Measurements from ENCODE around the gene ZDHHC19. TPM values are rescaled to one million over a fixed set of nuclear protein-coding genes. Genes with fewer than 3 reads are reported as not detected.

The ZDHHC19 gene
- total RNA-seq, 4 donors from 2014 or later, result not detected

DNA sequence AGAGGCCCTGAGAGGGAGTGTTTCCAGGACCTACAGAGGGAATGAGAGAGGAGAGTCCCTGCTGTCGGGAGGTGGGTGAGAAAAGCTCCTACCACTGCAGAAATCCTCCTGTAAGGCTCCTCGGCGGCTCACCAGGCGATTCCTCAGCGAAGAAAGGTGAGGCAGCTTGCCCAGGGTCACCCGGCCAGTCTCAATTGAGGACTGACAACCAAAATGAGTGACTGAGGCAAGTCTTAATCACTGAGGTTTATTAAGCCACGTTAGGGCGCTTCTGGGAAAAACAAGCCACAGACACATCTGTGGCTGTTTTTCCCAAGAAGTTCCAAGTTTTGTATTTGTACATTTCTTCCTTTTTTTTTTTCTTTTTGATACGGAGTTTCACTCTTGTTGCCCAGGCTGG is 48.5 kb downstream of the ZDHHC19 start:
- H3K27ac ChIP-seq, result no peak overlapping the region
- H3K36me3 ChIP-seq, result no peaks in the 10 kb centered on the region
- DNase-seq, result no peak
- TF ChIP-seq POLR2A (IDR thresholded peaks at IDR 0.05), result no peak
- TF ChIP-seq, protein P1, sequence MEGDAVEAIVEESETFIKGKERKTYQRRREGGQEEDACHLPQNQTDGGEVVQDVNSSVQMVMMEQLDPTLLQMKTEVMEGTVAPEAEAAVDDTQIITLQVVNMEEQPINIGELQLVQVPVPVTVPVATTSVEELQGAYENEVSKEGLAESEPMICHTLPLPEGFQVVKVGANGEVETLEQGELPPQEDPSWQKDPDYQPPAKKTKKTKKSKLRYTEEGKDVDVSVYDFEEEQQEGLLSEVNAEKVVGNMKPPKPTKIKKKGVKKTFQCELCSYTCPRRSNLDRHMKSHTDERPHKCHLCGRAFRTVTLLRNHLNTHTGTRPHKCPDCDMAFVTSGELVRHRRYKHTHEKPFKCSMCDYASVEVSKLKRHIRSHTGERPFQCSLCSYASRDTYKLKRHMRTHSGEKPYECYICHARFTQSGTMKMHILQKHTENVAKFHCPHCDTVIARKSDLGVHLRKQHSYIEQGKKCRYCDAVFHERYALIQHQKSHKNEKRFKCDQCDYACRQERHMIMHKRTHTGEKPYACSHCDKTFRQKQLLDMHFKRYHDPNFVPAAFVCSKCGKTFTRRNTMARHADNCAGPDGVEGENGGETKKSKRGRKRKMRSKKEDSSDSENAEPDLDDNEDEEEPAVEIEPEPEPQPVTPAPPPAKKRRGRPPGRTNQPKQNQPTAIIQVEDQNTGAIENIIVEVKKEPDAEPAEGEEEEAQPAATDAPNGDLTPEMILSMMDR (IDR thresholded peaks at IDR 0.05 in 4 of 5, conservative IDR thresholded peaks at IDR 0.05 in 1 of 5), result no peak
- peaks cover 16 to 23% of the 10 kb centered on the region in 2 donors for H3K4me1 ChIP-seq
- intact Hi-C loops (cut with DNase I; ENCODE audit: low total_unique reads) (no loop called here), in situ Hi-C loops (cut with MboI; ENCODE audit: low sequenced_read_pairs in 4 of 4) (no loop called here)
- ATAC-seq, result no peak
- H3K4me3 ChIP-seq, result no peak overlapping the region
- no peaks in the 10 kb centered on the region for H3K27me3 ChIP-seq
- H3K9me3 ChIP-seq, result no peaks in the 10 kb centered on the region

DNA sequence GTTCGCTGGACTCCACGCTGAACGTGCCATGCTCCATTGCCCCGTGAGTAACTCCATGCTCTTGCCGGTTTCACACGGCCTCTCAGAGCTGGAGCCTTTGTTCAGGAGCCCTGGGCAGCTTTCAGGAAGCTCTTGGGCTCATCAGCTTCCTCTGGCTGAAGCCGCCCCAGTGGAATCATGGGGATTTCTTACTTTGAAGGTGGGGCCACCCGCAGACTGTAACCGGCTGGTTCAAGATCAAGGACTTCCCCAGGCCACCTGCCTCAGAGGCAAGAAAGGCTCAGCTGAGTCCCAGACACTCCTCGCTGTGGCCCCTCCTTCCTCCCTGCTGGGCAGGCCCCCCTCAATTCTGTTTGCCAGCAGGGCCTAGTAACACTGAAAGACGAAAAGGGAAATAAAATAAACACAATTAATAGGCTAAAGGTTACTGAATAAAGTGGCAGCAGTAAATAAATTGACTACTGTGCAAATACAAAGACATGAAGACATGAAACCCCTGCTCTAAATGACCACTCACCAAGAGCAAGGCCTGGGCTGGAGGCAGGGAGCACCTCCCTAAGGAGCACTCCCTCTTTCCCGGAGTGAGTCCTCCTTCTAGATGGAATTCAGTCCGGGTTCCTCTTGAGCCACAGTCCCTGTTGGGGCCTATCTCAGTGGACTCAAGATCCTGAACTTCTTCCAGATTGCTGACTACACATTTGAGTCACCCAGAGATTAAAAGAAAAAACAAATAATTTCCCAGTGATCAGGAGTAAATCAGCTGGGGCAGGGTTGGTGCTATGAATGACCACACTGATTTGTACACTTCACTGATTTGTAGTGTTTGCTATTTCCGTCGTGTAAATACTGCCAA is 51.0 kb downstream of the ZDHHC19 start:
- no peaks in the 10 kb centered on the region for H3K36me3 ChIP-seq
- in situ Hi-C loops (cut with MboI; ENCODE audit: low sequenced_read_pairs in 4 of 4), result no loop called here

DNA sequence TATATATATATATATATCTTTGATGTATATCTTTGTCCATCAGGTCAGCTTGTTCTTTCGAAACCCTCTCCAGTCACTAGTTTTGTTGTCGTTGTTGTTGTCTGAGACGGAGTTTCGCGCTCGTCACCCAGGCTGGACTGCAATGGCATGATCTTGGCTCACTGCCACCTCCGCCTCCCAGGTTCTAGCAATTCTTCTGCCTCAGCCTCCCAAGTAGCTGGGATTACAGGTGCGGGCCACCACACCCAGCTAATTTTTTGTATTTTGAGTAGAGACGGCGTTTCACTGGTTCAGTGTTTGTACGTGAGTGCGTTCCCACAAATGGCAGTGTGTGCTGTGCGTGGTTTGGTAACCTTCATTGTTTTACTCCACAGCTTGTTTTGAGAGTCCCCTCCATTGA is 51.7 kb downstream of the ZDHHC19 start:
- Histone ChIP-seq H3K4me1 (peaks cover 9 to 11% of the 10 kb centered on the region in 2 donors), H3K4me3 (no peak overlapping the region), H3K9me3 (no peaks in the 10 kb centered on the region), H3K36me3 (no peaks in the 10 kb centered on the region), H3K27ac (no peak overlapping the region), H3K27me3 (no peaks in the 10 kb centered on the region)
- in situ Hi-C loops (cut with MboI; ENCODE audit: low sequenced_read_pairs in 4 of 4) (no loop called here), intact Hi-C loops (cut with DNase I; ENCODE audit: low total_unique reads) (no loop called here)
- no peak for TF ChIP-seq POLR2A (IDR thresholded peaks at IDR 0.05)
- TF ChIP-seq, protein P1 (IDR thresholded peaks at IDR 0.05 in 4 of 5, conservative IDR thresholded peaks at IDR 0.05 in 1 of 5), result no peak
- ATAC-seq (no peak), DNase-seq (no peak)

More for the DNA sequence above, 51.0 kb downstream of the ZDHHC19 start:
- Histone ChIP-seq H3K9me3 (no peaks in the 10 kb centered on the region), H3K4me1 (peaks cover 11 to 17% of the 10 kb centered on the region in 2 donors), H3K27ac (no peak overlapping the region), H3K27me3 (no peaks in the 10 kb centered on the region), H3K4me3 (no peak overlapping the region)
- DNase-seq, result no peak
- TF ChIP-seq, protein P1 (IDR thresholded peaks at IDR 0.05 in 4 of 5, conservative IDR thresholded peaks at IDR 0.05 in 1 of 5), result no peak
- TF ChIP-seq POLR2A (IDR thresholded peaks at IDR 0.05), result no peak
- ATAC-seq, result no peak
- intact Hi-C loops (cut with DNase I; ENCODE audit: low total_unique reads), result no loop called here

DNA sequence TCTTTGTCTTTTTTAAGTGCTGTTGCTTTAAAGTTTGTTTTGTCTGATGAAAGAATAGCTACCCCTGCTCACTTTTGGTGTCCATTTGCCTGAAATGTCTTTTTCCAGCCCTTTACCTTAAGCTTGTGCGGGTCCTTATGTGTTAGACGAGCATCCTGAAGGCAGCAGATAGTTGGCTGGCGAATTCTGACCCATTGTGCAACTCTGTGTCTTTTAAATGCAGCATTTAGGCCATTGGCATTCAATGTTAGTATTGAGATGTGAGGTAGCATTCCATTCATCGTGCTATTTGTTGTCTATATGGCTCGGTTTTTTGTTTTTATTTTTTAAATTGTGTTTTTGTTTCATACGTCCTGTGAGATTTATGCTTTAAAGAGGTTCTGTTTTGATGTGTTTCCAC is 55.0 kb downstream of the ZDHHC19 start:
- intact Hi-C loops (cut with DNase I; ENCODE audit: low total_unique reads), result no loop called here
- in situ Hi-C loops (cut with MboI; ENCODE audit: low sequenced_read_pairs in 4 of 4), result no loop called here
- Histone ChIP-seq H3K36me3 (no peaks in the 10 kb centered on the region), H3K4me1 (no peaks in the 10 kb centered on the region), H3K4me3 (no peak overlapping the region), H3K27me3 (no peaks in the 10 kb centered on the region), H3K27ac (no peak overlapping the region), H3K9me3 (no peaks in the 10 kb centered on the region)
- DNase-seq (no peak), ATAC-seq (no peak)
- no peak for TF ChIP-seq POLR2A (IDR thresholded peaks at IDR 0.05)
- TF ChIP-seq, protein P1 (IDR thresholded peaks at IDR 0.05 in 4 of 5, conservative IDR thresholded peaks at IDR 0.05 in 1 of 5), result no peak
